Measurements from ENCODE around the gene GUCY2D. TPM values are rescaled to one million over a fixed set of nuclear protein-coding genes. Genes with fewer than 3 reads are reported as not detected.

GUCY2D gene
- polyA plus RNA-seq, 1 donor (not counting 4 experiments of a cell fraction or from before 2014, with no cell fraction given), result 0.25 TPM

DNA sequence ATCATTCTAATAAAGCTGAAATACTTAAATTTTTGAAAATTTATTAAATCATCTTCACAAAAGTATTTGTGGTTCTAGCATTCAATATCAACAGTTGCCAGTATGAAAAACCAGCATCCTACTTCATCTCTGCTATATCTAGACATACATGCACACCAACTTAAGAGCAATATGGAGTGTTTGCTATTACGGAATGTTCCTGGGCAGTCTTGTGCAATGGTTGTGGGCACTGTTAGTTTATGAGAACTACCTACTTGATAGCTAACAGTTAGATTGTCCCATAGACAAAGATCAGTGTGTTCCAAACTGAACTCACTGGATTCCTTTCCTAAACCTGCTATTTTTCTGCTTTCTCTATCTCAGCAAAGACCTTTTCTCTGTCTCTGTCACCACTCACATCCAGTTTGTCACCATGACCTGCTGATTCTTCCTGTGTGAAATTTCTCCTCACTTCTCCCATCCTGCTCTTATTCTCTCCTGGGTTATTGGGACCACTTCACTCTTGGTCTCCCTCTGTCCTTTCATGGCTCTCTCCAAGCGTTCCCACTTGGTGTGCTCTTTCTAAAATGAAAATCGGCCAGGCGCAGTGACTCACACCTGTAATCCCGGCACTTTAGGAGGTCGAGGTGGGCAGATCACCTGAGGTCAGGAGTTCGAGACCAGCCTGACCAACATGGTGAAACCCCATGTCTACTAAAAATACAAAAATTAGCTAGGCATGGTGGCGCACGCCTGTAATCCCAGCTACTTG is 42.7 kb upstream of the GUCY2D start:
- no peak for DNase-seq (ENCODE audit: low read depth, low spot score)
- no peaks in the 10 kb centered on the region for H3K9me1 ChIP-seq (ENCODE audit: control insufficient read depth, extremely low read depth, insufficient read depth, low read length)
- H4K20me1 ChIP-seq (ENCODE audit: control insufficient read depth, extremely low read depth, insufficient read depth, low read length), result no peaks in the 10 kb centered on the region
- H3K27ac ChIP-seq (ENCODE audit: control insufficient read depth, insufficient read depth, low read length), result no peak overlapping the region
- H3K27me3 ChIP-seq (ENCODE audit: control insufficient read depth, extremely low read depth, insufficient read depth, low read length), result peaks cover 5% of the 10 kb centered on the region
- no peaks in the 10 kb centered on the region for H3K9me3 ChIP-seq (ENCODE audit: control insufficient read depth, low read depth, low read length)
- H3K4me1 ChIP-seq (ENCODE audit: control insufficient read depth, extremely low read depth, insufficient read depth, low read length), result no peaks in the 10 kb centered on the region
- no peak overlapping the region for H3K4me2 ChIP-seq (ENCODE audit: control insufficient read depth, extremely low read depth, insufficient read depth, low read depth, low read length)
- H3K4me3 ChIP-seq (ENCODE audit: control insufficient read depth in 2 of 3, extremely low read depth in 1 of 3, insufficient read depth in 2 of 3, low read depth in 1 of 3, low read length in 3 of 3), result no peak overlapping the region
- no peak overlapping the region for H3K9ac ChIP-seq (ENCODE audit: control insufficient read depth, extremely low read depth, insufficient read depth, low read length)
- peak; percentile 5 for FAIRE-seq
- dilution Hi-C loops (cut with MboI; ENCODE audit: extremely low pct_ligation_motif_present, low sequenced_read_pairs), result no loop called here
- no peaks in the 10 kb centered on the region for H3K36me3 ChIP-seq (ENCODE audit: control insufficient read depth in 2 of 2, extremely low read depth in 1 of 2, insufficient read depth in 2 of 2, low read length in 2 of 2)
- H2AFZ ChIP-seq (ENCODE audit: control insufficient read depth, low read length), result no peak overlapping the region
- H3K79me2 ChIP-seq (ENCODE audit: control insufficient read depth, insufficient read depth, low read length), result no peaks in the 10 kb centered on the region
- no peak for TF ChIP-seq EZH2 (IDR thresholded peaks at IDR 0.05; ENCODE audit: low read length)
- TF ChIP-seq, protein P1, sequence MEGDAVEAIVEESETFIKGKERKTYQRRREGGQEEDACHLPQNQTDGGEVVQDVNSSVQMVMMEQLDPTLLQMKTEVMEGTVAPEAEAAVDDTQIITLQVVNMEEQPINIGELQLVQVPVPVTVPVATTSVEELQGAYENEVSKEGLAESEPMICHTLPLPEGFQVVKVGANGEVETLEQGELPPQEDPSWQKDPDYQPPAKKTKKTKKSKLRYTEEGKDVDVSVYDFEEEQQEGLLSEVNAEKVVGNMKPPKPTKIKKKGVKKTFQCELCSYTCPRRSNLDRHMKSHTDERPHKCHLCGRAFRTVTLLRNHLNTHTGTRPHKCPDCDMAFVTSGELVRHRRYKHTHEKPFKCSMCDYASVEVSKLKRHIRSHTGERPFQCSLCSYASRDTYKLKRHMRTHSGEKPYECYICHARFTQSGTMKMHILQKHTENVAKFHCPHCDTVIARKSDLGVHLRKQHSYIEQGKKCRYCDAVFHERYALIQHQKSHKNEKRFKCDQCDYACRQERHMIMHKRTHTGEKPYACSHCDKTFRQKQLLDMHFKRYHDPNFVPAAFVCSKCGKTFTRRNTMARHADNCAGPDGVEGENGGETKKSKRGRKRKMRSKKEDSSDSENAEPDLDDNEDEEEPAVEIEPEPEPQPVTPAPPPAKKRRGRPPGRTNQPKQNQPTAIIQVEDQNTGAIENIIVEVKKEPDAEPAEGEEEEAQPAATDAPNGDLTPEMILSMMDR (optimal IDR thresholded peaks at IDR 0.05 in 1 of 3, IDR thresholded peaks at IDR 0.05 in 1 of 3, conservative IDR thresholded peaks at IDR 0.05 in 1 of 3; ENCODE audit: extremely low read depth in 1 of 3, insufficient read depth in 2 of 3, low read length in 3 of 3), result no peak

DNA sequence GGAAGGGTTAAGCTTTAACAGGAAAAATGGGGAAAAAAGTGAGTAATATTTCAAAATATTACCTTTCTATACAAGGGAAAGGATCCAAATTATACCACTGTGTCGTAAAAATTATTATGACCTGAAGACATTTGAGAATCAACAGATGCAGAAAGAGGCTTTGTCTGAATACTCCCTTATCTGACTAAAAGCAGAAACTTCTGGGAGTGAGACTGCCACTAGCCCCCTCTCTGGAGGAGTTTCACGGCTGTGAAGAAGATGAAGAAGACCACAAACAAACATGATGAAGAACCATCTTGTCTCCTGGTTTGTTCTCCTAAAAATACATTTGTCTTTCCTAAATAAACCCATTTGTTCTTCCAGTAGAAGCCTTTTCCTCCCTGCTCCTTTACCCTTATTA is 41.0 kb upstream of the GUCY2D start:
- H3K4me2 ChIP-seq (ENCODE audit: control insufficient read depth, extremely low read depth, insufficient read depth, low read depth, low read length), result no peak overlapping the region
- H4K20me1 ChIP-seq (ENCODE audit: control insufficient read depth, extremely low read depth, insufficient read depth, low read length), result no peaks in the 10 kb centered on the region
- DNase-seq (ENCODE audit: low read depth, low spot score) (no peak), FAIRE-seq (no peak)
- dilution Hi-C loops (cut with MboI; ENCODE audit: extremely low pct_ligation_motif_present, low sequenced_read_pairs), result no loop called here
- H3K27me3 ChIP-seq (ENCODE audit: control insufficient read depth, extremely low read depth, insufficient read depth, low read length), result peaks cover 5% of the 10 kb centered on the region
- no peaks in the 10 kb centered on the region for H3K36me3 ChIP-seq (ENCODE audit: control insufficient read depth in 2 of 2, extremely low read depth in 1 of 2, insufficient read depth in 2 of 2, low read length in 2 of 2)
- H3K9me1 ChIP-seq (ENCODE audit: control insufficient read depth, extremely low read depth, insufficient read depth, low read length), result no peaks in the 10 kb centered on the region
- H3K9me3 ChIP-seq (ENCODE audit: control insufficient read depth, low read depth, low read length), result no peaks in the 10 kb centered on the region
- H3K27ac ChIP-seq (ENCODE audit: control insufficient read depth, insufficient read depth, low read length), result no peak overlapping the region
- no peak for TF ChIP-seq EZH2 (IDR thresholded peaks at IDR 0.05; ENCODE audit: low read length)
- TF ChIP-seq, protein P1 (optimal IDR thresholded peaks at IDR 0.05 in 1 of 3, IDR thresholded peaks at IDR 0.05 in 1 of 3, conservative IDR thresholded peaks at IDR 0.05 in 1 of 3; ENCODE audit: extremely low read depth in 1 of 3, insufficient read depth in 2 of 3, low read length in 3 of 3), result no peak
- H2AFZ ChIP-seq (ENCODE audit: control insufficient read depth, low read length), result no peak overlapping the region
- no peaks in the 10 kb centered on the region for H3K79me2 ChIP-seq (ENCODE audit: control insufficient read depth, insufficient read depth, low read length)
- no peaks in the 10 kb centered on the region for H3K4me1 ChIP-seq (ENCODE audit: control insufficient read depth, extremely low read depth, insufficient read depth, low read length)
- no peak overlapping the region for H3K4me3 ChIP-seq (ENCODE audit: control insufficient read depth in 2 of 3, extremely low read depth in 1 of 3, insufficient read depth in 2 of 3, low read depth in 1 of 3, low read length in 3 of 3)
- H3K9ac ChIP-seq (ENCODE audit: control insufficient read depth, extremely low read depth, insufficient read depth, low read length), result no peak overlapping the region

All from keratinocyte (primary cell).